NCI-H146 treated with DMSO at 0.1 percent for 48 hours (cell line): Measurements from ENCODE around the gene SRPK3.

Experiments used
- DNase-seq: peaks from one replicate; lab custom pipeline; 2025; ENCODE audit not compliant: unreplicated experiment; lab: John Stamatoyannopoulos, UW

Gene SRPK3

DNA sequence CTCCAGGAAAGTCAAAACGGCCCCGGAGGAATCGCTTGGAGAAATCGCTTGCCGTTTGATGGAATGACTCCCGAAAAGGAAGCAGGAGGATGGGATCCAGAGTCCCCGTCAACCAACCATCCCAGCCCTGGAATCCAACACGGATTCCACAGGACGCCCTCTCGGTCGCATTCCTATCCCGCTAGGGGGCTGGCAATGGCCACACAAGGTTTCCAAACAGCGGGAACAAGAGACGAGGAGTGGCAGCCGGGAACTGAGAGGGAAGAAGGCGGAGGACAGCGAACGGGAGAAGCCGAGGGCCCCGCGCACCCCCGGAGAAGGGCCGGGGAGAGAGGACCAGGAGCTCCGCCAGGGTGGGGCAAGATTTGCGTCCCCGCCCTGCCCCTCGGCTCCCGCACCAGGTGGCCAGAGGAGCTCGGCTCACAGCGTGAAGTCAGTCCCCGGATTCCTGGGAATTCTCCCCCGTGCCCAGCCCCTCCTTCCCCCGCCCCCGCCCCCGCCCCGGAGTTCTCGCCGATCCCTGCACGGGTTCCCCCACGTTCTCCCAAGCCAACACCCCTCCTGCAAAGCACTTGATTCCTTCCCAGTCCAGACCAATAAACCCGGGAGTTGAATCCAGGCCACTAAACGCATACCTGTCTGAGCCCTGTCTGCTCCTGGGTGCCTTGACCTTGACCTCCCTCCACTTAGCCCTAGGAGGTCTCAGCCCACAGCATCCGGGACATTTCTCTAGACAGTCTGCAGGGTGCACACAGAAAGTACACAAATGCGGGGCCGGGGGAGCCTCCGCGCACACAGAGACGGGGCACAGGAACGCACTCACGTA, 48.1 kb downstream of the SRPK3 start:
- DNase-seq: no peak

GRCh38 chrX:153829549-153829798, 48.6 kb downstream of the SRPK3 start:
- no peak for DNase-seq

GRCh38 chrX:153829799-153830639, 49.2 kb downstream of the SRPK3 start, which contains the start of gene PDZD4:
PDZD4 (minus strand) TSS chrX:153830544; CDS start chrX:153830298, 246 bp downstream.
- DNase-seq: no peak

DNA sequence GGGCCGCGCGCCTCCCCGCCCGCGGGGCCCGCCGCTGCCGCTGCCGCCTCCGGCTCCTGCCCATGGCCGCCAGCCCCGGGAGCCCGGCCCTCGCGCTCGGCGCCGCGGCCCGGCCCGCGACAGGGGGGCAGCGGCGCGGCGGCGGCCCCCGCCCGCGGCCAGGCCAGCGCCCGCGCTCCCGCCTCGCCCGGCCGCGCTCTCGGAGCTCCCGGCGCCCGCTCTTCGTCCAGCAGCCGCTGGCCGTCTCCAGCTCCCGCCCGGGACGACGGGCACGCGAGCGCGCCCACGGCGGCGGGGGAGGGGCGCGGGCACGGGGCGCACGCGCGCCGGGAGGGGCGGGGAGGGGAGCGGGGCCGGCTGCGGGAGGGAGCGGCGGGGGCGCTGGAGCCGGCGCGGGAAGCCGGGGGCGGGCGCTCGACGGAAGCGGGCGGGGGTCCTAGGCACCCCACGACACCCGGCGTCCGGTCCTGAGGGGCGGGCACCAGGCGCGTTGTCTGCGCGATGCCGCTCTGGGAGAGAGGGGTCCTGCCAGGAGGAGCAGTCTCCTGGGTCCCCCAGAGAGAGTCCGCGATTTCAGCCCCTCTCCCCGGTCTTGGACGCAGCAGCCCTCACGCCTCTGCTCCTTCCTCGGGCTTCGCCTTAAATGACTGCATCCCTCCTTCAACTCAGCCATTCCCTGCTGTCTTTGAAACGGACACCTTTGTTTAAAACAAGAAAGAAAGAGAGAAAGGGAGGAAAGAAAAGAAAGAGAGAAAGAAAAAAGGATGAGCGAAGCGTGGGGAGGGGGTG, 50.0 kb downstream of the SRPK3 start:
- DNase-seq: no peak

DNA sequence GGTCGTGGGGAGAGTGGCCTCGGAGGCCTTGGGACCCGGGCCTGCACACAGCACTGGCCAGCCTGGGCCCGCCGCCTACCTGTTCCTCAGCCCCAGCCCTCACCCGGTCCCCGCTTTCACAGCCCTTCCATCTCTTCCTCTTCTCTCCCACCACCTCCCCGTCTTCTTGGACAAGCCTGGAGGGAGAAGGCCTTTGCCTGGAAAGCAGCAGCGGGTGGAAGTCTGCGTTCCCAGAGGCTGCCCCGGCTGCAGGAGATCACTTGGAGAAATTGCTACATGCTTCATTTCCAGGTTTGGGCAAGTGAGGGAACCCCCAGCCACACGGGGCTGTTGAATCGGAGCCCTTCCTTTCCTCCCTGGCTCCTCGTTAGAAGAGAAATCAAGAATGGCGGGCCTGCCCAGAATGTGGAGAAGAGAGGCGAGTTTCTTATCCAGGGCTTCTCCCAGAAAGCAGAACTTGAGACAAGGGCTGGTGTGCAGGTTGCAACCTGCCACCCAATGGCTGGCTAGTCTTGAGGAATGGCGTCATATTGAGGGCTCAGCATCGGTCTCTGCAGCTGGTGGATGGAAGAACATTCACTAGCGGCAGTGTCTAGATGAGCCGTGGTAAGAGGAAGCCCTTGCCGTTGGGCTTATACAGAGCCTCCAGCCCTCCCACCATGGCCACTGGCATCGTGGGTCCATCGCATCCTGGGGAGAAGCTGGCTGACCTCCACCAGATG, 50.7 kb downstream of the SRPK3 start:
- no peak for DNase-seq

GRCh38 chrX:153832728-153833127, 51.9 kb downstream of the SRPK3 start:
- no peak for DNase-seq
